PC-3 (cell line): ENCODE results near the gene LRRTM4. TPM values are rescaled to one million over a fixed set of nuclear protein-coding genes. Genes with fewer than 3 reads are reported as not detected.

Source experiments
- ATAC-seq: fragments of 200-7000 bp; cut with Tn5 transposase; 2 replicates; pipeline ENCODE4 v1.9.1; 2020; ENCODE audit warnings: mild to moderate bottlenecking, moderate library complexity
- BruUV-seq: library from RNA; stranded (reverse); fragments of 400-500 nt; replicated peaks from 2 replicates; lab custom pipeline; 2021; lab: Mats Ljungman, UMichigan
- CTCF ChIA-PET: fragments of 300-600 bp; sonication (Branson Sonifier 250); formaldehyde crosslinking; loops from one replicate; lab custom pipeline; 2022; ENCODE audit warnings: antibody characterized with exemption; lab: Charles Lee
- POLR2A ChIA-PET: fragments of 300-600 bp; sonication (Branson Sonifier 250); formaldehyde crosslinking; loops from one replicate; lab custom pipeline; 2022; ENCODE audit warnings: antibody characterized with exemption; ENCODE audit not compliant: unreplicated experiment; lab: Charles Lee
- DNase-seq: peaks from one replicate; pipeline ENCODE4 v3.0.0-alpha.2; 2015
- H2AFZ ChIP-seq: fragments of 300-600 bp; sonication (generic); 2 replicates; pipeline ENCODE4 v1.6.0; 2016; ENCODE audit warnings: antibody characterized with exemption, low read length
- H3F3A ChIP-seq: fragments of 300-600 bp; sonication (generic); one replicate; pipeline ENCODE4 v1.6.0; 2017; ENCODE audit warnings: antibody characterized with exemption, low read length, control low read depth, mild to moderate bottlenecking; ENCODE audit not compliant: unreplicated experiment
- H3K27ac ChIP-seq: fragments of 300-600 bp; sonication (generic); 2 replicates; pipeline ENCODE4 v1.5.1; 2016; ENCODE audit warnings: mild to moderate bottlenecking, low read length
- H3K27me3 ChIP-seq: fragments of 300-600 bp; sonication (generic); 2 replicates; pipeline ENCODE4 v1.6.1; 2016; ENCODE audit warnings: low read length, mixed read lengths
- H3K36me3 ChIP-seq: fragments of 300-600 bp; sonication (generic); 2 replicates; pipeline ENCODE4 v1.6.1; 2016; ENCODE audit warnings: low read depth, mixed run types, low read length, mixed read lengths
- H3K4me1 ChIP-seq: fragments of 300-600 bp; sonication (generic); 2 replicates; pipeline ENCODE4 v1.5.1; 2016; ENCODE audit warnings: low read length; ENCODE audit not compliant: insufficient read depth
- H3K4me2 ChIP-seq: fragments of 300-600 bp; sonication (generic); 2 replicates; pipeline ENCODE4 v1.6.0; 2016; ENCODE audit warnings: low read length
- H3K4me3 ChIP-seq: fragments of 300-600 bp; sonication (generic); 2 replicates; pipeline ENCODE4 v1.5.1; 2016; ENCODE audit warnings: mild to moderate bottlenecking, low read length, mixed read lengths
- H3K79me2 ChIP-seq: fragments of 300-600 bp; sonication (generic); 2 replicates; pipeline ENCODE4 v1.6.1; 2017; ENCODE audit warnings: low read length, mixed read lengths
- H3K9ac ChIP-seq: fragments of 300-600 bp; sonication (generic); 2 replicates; pipeline ENCODE4 v1.6.0; 2016; ENCODE audit warnings: mild to moderate bottlenecking, low read length
- H3K9me2 ChIP-seq: fragments of 300-600 bp; sonication (generic); replicated peaks from 2 replicates; pipeline ENCODE4 v1.6.1; 2016; ENCODE audit warnings: mixed run types, low read length, mixed read lengths
- H3K9me3 ChIP-seq: fragments of 300-600 bp; sonication (generic); 2 replicates; pipeline ENCODE4 v1.6.1; 2016; ENCODE audit warnings: low read length, mixed read lengths
- H4K20me1 ChIP-seq: fragments of 300-600 bp; sonication (generic); 2 replicates; pipeline ENCODE4 v1.6.1; 2016; ENCODE audit warnings: low read length, mixed read lengths
- EZH2 ChIP-seq: fragments of 300-600 bp; sonication (generic); IDR thresholded peaks from one replicate; pipeline ENCODE4 v1.6.1; 2017; ENCODE audit warnings: antibody characterized with exemption, mild to moderate bottlenecking, low read length; ENCODE audit not compliant: unreplicated experiment
- EZH2phosphoT487 ChIP-seq: fragments of 300-600 bp; sonication (generic); IDR thresholded peaks from 2 replicates; pipeline ENCODE4 v1.6.1; 2018; ENCODE audit warnings: mild to moderate bottlenecking, antibody characterized with exemption, low read length, borderline replicate concordance
- intact Hi-C: fragments of 100-400 bp; cut with micrococcal nuclease; formaldehyde crosslinking; loops from 2 replicates; pipeline ENCODE4 v1.9.0; 2023
- total RNA-seq: library from RNA; depleted of rRNA; stranded (reverse); fragments of >200 nt; gene quantifications from 2 replicates; pipeline ENCODE4 v1.2.3, GENCODE V29; 2014
- TF ChIP-seq, protein P1 (sequence below): fragments of 300-600 bp; sonication (generic); conservative IDR thresholded peaks from 2 replicates; pipeline ENCODE4 v1.5.1; 2017; ENCODE audit warnings: antibody characterized with exemption, low read depth, mild to moderate bottlenecking, low read length

LRRTM4 gene
- total RNA-seq, 1 experiment from 2014 or later = not detected

DNA sequence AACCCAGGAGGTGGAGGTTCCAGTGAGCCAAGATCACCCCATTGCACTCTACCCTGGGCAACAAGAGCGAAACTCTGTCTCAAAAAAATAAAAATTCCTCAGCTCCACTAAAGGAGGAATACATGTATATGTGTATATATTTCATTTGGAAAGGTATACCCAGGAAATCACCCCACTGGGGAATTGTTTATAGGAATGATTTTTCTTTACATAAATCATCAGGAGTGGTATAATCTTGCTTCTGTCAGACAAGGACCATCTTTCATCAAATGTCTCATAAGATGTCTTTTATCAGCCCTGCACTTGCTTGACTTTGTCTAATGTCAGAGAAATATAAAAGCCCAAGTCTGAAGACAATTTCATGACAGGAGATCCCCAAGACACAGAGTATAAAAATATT is 709.1 kb downstream of the LRRTM4 start:
- no TSS peak for BruUV-seq
- no peaks in the 10 kb centered on the region for H3K27me3 ChIP-seq

DNA sequence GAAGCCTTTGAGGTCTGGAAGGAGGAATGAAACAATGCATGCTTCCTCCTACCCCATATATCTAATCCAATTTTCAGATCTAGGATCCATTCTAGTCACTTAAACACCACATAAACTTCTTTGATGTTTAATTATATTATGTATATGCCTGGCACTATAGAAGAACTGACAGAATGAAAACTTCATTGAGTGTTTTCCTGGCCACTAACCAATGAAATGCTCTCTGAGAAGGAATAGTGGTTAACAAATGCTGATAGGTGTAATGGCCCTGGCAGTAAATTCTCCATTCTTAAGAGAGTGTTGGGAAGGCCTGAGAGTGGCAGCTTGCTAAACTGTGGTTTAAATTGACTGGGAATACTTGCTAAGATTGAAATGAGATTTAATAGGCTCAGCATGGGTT is 710.0 kb downstream of the LRRTM4 start:
- no peaks in the 10 kb centered on the region for H3K27me3 ChIP-seq
- H3K79me2 ChIP-seq = no peaks in the 10 kb centered on the region
- TF ChIP-seq, protein P1, sequence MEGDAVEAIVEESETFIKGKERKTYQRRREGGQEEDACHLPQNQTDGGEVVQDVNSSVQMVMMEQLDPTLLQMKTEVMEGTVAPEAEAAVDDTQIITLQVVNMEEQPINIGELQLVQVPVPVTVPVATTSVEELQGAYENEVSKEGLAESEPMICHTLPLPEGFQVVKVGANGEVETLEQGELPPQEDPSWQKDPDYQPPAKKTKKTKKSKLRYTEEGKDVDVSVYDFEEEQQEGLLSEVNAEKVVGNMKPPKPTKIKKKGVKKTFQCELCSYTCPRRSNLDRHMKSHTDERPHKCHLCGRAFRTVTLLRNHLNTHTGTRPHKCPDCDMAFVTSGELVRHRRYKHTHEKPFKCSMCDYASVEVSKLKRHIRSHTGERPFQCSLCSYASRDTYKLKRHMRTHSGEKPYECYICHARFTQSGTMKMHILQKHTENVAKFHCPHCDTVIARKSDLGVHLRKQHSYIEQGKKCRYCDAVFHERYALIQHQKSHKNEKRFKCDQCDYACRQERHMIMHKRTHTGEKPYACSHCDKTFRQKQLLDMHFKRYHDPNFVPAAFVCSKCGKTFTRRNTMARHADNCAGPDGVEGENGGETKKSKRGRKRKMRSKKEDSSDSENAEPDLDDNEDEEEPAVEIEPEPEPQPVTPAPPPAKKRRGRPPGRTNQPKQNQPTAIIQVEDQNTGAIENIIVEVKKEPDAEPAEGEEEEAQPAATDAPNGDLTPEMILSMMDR = no peak
- TF ChIP-seq EZH2phosphoT487 (no peak), EZH2 (no peak)
- H3K9ac ChIP-seq = no peak overlapping the region
- DNase-seq (no peak), ATAC-seq (no peak)
- no peak overlapping the region for H3K4me2 ChIP-seq
- intact Hi-C loops = no loop called here
- H3K9me2 ChIP-seq = no peaks in the 10 kb centered on the region
- no peak overlapping the region for H3K27ac ChIP-seq
- BruUV-seq = no TSS peak
- CTCF ChIA-PET = no interaction called here
- H3K36me3 ChIP-seq = no peaks in the 10 kb centered on the region
- H4K20me1 ChIP-seq = no peaks in the 10 kb centered on the region
- H3K9me3 ChIP-seq = 0 out of 2 replicates have a peak, but pooled peaks cover 4% of the 10 kb centered on the region
- POLR2A ChIA-PET = no interaction called here
- H3K4me3 ChIP-seq = no peak overlapping the region
- H3F3A ChIP-seq = no peaks in the 10 kb centered on the region
- H3K4me1 ChIP-seq = no peaks in the 10 kb centered on the region
- H2AFZ ChIP-seq = no peak overlapping the region

More for the DNA sequence above, 709.1 kb downstream of the LRRTM4 start:
- no peaks in the 10 kb centered on the region for H3K36me3 ChIP-seq
- no peaks in the 10 kb centered on the region for H3F3A ChIP-seq
- ATAC-seq (no peak), DNase-seq (no peak)
- no peaks in the 10 kb centered on the region for H3K9me2 ChIP-seq
- H3K4me1 ChIP-seq = no peaks in the 10 kb centered on the region
- no peak overlapping the region for H2AFZ ChIP-seq
- H3K9me3 ChIP-seq = 0 out of 2 replicates have a peak, but pooled peaks cover 4% of the 10 kb centered on the region
- intact Hi-C loops = no loop called here
- H3K27ac ChIP-seq = no peak overlapping the region
- H3K4me2 ChIP-seq = no peak overlapping the region
- no peaks in the 10 kb centered on the region for H3K79me2 ChIP-seq
- no peak for TF ChIP-seq EZH2
- TF ChIP-seq, protein P1 = no peak
- no peak for TF ChIP-seq EZH2phosphoT487
- POLR2A ChIA-PET = no interaction called here
- H3K4me3 ChIP-seq = no peak overlapping the region
- no peak overlapping the region for H3K9ac ChIP-seq
- H4K20me1 ChIP-seq = no peaks in the 10 kb centered on the region
- CTCF ChIA-PET = no interaction called here

DNA sequence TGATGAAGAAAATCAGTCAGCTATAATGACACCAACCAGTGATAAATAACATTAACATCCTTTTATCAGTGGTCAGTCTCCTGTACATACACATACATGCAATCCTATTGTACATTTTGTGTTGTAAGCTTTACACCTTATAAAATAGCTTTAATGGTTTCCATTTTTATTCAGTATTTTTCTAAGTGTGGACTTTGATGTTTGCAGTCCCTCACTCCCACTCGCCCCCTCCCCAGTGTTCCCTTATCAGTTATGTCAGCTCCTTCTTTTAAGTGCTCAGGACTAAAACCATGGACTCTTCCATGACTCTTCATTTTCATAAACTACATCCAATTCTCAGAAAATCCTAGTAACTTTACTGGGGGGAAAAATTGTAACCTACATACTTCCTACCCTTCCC is 713.0 kb downstream of the LRRTM4 start:
- CTCF ChIA-PET = no interaction called here
- BruUV-seq = no TSS peak
- H3K27ac ChIP-seq = no peak overlapping the region

More for the DNA sequence above, 713.0 kb downstream of the LRRTM4 start:
- POLR2A ChIA-PET = no interaction called here
- DNase-seq (no peak), ATAC-seq (no peak)
- Histone ChIP-seq H3K4me1 (no peaks in the 10 kb centered on the region), H3K9me2 (no peaks in the 10 kb centered on the region), H3F3A (no peaks in the 10 kb centered on the region), H3K36me3 (no peaks in the 10 kb centered on the region), H3K9me3 (no peaks in the 10 kb centered on the region), H3K27me3 (no peaks in the 10 kb centered on the region), H4K20me1 (no peaks in the 10 kb centered on the region), H3K9ac (no peak overlapping the region), H3K4me2 (no peak overlapping the region), H3K79me2 (no peaks in the 10 kb centered on the region), H2AFZ (no peak overlapping the region), H3K4me3 (no peak overlapping the region)
- intact Hi-C loops = no loop called here
- TF ChIP-seq EZH2phosphoT487 (no peak), EZH2 (no peak)
- TF ChIP-seq, protein P1 = no peak
